ENCODE results near the gene RTF2.

- no peak for TF ChIP-seq CTCF (IDR thresholded peaks at IDR 0.05)
- TF ChIP-seq POLR2AphosphoS5 (IDR thresholded peaks at IDR 0.05): no peak
Measured at GRCh38 chr20:56429941-56430340, 38.5 kb upstream of the RTF2 start.

Data from sigmoid colon (tissue), 4 donors.